ENCODE results near the gene PRC1.
"Not testable (repeated sequence)": the region's sequence is repeated elsewhere in the genome, so short reads cannot be mapped to it uniquely, and the experiment has no call there.

Gene PRC1, protein sequence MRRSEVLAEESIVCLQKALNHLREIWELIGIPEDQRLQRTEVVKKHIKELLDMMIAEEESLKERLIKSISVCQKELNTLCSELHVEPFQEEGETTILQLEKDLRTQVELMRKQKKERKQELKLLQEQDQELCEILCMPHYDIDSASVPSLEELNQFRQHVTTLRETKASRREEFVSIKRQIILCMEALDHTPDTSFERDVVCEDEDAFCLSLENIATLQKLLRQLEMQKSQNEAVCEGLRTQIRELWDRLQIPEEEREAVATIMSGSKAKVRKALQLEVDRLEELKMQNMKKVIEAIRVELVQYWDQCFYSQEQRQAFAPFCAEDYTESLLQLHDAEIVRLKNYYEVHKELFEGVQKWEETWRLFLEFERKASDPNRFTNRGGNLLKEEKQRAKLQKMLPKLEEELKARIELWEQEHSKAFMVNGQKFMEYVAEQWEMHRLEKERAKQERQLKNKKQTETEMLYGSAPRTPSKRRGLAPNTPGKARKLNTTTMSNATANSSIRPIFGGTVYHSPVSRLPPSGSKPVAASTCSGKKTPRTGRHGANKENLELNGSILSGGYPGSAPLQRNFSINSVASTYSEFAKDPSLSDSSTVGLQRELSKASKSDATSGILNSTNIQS

DNA sequence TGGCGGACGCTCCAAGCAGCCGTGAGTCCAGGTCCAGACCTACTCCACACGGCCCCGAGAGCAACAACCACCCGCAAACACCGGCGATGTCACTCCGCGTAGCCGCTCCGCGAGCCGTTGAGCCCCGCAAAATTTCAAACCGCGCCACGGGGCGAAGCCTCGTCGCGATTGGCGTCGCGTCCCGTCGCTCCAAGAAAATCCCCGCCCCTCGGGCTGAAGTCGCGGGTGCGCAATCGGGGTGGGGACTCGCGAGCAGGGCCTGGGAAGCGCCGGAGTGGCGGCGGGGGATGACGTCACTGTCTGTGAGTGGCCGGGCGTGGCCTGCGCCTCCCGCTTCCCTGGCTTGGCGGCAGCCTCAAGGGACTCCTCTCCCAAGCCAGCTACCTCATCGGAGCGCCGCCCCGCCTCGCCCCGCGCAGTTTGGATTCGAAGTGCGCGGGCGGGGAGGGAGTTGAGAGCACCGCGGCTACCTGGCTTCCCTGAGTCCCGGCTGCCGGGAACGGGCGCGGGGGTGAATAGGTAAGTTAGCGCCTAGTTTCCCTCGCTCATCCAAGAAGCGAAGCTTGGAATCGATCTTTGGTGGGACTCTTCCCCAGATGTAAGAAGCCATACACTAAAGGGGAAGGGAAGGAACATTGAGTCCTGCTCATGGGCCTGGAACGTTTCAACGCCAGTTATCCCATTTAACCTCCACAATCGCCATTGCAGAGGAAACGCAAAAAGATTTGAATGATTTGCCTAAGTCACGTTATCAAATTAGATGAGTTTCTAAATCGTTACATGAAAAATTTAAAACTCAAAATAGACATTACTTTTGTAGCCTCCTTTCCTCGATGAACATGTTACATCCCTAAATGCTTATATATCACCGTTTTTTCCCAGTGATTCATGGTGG is at the start of gene PRC1:
PRC1 (minus strand) TSS at position 119 of the 895 bp plus-strand sequence; CDS start at position 1, 118 bp downstream.
- peak; percentile 98 for DNase-seq (ENCODE audit: low read depth)

DNA sequence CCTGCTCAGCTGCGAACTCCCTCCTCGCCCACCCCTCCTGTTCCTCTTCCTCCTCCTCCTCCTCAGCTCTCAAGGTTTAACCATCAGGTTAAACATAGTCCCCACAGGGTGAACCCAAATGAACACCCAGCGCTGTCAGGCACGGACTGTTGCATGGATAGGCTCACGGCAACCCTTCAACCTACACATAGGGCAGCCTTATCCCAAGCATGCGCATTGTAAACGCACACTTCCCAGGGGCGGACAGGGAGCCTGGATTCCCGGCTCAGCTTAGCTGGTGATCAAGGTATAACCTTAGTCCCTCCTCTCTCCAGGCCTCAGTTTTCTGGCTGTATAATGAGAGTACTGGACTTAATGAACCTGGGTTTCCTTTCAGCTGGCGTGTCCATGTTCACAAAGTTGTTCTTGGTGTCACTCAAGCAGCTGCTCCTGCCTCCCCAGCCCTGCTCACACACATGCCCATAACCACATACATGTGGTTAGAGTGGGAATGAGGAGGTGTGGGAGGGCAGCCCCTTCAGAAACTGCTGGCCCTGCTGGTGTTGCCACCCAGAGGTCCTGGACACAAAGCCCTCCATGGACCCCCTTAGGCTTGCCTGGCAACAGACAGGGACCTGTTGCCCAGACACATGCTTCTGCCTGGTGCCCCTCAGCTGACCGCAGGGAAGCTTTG is 49.0 kb upstream of the PRC1 start:
- no peak for DNase-seq (ENCODE audit: low read depth)

DNA sequence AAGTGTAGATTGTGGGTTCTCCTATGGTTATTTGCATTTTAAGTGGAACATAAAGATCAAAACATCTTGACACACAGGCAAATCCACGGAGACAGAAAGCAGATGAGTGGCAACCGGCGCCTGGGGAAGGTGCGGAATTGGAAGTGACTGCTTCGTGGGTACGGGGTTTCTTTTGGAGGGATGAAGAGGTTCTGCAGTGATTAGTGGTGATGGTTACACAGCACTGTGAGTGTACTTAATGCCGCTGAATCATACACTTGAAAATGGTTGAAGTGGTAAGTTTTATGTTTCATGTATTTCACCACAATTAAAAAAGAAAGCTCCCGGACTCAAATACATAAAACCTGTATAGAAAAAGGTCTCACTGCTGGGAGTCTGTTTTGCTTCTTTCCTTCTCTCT is 46.5 kb upstream of the PRC1 start:
- no peak for DNase-seq (ENCODE audit: low read depth)

DNA sequence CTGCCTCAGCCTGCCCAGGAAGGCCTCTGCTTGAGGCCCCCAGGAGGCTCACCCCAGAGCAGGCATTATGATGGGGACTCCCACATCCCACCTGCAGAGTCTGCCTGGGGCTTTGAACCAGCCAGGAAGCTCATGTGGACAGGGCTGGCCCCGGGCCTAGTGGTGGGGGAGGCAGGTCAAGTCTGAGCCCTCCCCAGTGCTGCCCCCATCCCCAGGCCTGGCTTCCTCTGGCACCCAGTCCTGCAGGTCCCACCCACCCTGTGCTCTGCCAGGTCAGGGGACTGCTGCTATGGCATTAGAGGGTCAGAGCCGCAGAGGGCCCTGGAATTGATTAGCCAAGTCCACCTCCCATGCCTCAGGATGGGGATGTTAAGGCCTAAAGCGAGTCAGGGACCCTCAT is 45.7 kb upstream of the PRC1 start:
- no peak for DNase-seq (ENCODE audit: low read depth)

DNA sequence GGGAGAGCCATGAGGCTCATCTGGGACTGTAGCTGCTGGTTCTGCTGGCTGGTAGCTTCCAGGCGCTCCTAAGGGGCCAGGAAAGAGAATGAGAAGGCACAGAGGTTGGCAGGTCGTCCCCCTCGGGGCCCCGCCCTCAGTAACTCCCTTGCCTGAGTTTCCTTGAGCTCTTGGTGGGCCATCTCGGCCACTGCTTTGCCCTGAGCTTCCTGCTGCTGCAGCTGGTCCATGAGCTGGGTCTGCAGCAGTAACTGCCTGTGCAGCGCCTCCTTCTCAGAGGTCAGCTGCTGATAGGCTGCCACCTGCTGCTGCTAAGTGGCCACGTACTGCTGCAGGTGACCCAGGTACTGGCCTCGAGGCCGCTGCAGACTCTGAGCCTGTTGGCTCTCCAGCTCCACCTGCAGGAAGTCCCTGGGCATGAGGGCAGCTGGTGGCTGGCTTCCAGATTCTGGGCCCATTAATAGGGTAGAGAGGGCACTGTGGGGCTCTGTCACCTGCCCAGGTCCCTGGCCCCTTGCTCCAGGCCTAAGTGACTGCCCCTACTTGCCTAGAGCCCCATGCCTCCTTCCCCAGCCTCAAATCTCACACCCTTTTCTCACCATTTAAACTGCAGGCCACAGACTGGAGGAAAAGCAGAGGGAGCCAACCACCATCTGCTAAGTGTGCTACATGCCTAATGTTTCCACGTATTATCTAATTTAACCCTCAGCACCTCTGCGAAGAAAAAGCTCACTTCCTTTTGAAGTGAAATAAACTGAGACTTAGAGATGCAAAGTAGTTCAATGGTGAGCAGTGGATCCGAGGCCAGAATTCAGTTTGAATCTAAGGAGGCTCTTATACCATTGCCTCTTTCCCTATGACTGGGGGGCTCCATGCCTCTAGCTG is 38.8 kb upstream of the PRC1 start:
- DNase-seq (ENCODE audit: low read depth): peak; percentile 19

DNA sequence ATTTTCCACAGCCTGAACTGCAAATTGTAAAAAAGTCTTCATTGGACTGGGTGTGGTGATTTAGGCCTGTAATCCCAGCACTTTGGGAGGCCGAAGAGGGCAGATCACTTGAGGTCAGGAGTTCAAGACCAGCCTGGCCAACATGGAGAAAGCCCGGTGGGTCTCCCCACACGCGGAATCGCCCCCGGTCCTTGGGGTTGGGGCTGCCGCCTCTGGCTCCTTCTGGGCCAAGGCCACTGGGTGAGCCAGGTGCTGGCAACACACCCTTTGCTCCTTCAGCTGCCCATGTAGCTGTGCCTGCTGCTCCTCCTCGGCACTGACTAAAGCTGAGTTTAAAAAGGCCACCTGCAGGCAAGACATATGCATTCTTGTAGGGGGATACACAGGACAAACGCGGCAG is 37.5 kb upstream of the PRC1 start:
- no peak for DNase-seq (ENCODE audit: low read depth)

DNA sequence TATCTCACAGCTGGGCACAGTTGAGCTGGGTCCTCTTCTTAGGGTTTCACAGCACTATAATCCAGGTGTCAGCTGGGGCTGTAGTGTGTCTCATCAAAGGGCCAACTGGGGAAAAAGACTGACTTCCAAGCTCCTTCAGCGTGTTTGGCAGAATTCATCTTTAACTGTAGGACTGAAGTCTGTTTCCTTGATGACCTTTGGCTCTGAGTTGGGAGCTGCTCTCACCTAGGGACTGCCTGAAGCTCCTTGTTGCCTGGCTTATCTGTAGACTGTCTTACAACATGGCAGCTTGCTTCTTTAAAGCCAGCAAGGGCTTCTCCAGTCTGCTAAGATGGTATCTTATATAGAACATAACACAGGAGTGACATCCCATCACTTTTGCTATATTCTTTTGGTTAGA is 33.3 kb upstream of the PRC1 start:
- no peak for DNase-seq (ENCODE audit: low read depth)

DNA sequence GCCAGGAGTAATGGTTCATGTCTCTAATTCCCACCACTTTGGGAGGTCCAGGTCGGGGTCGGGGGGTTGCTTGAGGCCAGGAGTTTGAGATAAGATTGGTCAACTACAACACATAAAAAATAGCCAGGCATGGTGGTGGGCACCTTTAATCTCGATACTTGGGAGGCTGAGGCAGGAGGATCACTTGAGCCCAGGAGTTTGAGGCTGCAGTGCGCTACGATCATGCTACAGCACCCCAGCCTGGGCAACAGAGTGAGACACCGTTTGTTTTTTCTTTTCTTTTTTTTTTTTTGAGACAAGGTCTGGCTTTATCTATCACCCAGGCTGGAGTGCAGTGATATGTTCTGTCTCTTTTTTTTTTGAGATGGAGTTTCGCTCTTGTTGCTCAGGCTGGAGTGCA is 29.4 kb upstream of the PRC1 start:
- DNase-seq (ENCODE audit: low read depth): no peak

DNA sequence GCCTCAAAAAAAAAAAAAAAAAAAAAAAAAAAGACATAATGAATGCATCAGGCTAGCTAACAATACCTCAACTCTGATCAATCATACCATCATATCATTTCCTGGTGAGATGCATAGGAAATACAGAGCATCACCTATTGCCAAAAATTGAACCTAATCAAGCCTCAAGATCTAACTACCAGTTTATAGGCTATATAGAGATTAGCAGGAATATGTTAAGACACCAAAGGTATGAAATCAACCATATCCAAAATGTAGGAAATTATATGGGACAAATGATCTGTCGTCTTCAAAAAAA is 28.4 kb upstream of the PRC1 start:
- no peak for DNase-seq (ENCODE audit: low read depth)

DNA sequence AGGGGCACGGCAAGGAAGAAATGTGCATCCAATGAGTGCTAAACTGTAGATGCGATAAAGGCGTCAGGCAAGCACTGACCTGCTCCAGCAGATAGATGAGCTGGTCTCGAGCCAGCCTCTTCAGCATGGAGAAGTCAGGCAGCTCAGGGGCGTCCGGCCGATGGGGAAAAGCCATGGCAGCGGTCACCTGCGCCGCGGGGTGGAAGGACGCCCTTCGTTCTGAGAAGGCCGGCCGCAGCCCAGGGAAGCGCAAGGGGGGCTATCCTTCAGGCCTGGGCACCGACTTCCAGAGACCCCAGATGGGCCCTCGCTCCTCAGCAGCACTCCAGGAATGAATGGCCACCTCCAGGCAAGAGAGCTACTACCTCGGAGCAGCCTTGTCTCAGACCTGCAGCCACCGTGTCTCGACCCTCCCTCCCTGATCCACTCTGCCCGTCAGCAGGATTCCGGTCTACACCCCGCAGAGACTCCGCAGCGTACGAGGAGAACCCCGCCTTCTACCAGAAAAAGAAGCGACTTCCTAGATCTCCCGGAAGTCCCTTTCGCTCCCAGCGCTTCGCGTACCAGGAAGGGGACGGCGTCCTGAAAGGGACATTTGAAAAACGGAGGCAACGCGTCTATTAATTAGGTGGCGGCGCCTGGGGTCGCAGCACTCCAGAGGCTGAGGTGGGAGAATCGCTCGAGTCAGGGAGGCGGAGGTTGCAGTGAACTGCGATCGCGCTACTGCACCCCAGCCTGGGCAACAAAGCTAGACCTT is 27.9 kb upstream of the PRC1 start, which contains the start of gene VPS33B:
VPS33B (minus strand) TSS at position 520 of the 757 bp plus-strand sequence; CDS start at position 175, 345 bp downstream.
- DNase-seq (ENCODE audit: low read depth): peak; percentile 75

DNA sequence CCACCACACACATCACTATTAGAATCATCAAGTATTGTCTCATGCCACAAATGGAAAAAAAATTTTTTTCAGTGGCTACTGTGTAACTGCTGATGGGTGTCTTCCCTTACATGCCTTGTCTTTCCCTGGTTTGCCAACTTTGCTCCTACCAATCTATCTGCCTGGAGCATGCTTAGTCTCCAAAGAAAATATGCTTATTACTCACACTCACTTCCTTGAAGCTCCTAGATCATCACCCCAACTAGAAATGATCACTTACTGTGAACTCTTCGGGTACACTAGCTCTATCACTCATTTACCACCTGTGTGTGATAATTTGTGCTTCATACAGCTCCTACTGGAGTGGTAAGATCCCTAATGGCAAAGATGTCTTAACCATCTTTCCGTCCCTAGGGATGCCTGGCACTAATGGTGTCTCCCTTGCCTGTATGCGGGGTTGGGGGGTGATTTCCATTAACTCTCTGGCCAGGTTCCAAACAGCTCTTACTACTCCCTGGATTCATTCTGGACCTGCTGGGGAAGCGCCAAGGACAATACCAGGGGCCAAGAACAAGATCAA is 27.3 kb upstream of the PRC1 start:
- DNase-seq (ENCODE audit: low read depth): peak; percentile 24

DNA sequence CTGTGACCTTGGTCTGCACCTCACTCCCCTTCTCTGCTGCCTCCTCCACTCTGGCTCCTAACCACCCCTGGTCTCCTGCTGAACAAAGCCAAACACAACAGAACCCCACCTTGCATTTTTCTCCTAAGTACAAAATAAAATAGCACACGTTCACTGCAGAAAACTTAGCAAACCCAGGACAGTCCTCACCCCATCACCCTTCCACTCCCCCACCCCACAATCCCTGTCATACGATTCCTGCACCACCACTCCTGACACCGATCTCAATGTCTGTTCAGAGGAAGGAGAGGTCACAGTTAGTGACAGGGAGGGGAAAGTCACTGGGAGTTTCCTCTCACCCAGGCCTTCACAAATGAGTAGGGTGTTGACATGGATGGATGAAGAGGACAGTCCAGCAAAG is 23.8 kb upstream of the PRC1 start:
- DNase-seq (ENCODE audit: low read depth): no peak

DNA sequence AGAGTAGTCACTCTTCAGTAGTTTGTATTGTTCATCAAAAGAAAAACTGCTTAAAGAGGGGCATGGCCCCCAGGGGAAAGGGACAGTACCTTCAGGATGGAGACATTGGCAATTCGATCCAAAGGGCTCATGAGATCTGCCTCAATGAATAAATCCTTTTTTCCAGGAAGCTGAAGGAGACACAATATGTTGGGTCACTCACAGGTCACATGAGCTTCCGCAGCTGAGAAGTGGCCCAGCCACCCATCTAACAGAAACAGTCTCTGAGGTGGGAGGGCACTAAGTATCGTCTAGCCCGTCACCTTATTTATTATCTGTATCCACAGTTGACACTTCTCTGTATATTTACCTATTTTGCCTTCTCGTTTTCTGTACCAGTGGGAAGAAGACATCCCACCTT is 23.4 kb upstream of the PRC1 start:
- DNase-seq (ENCODE audit: low read depth): no peak

DNA sequence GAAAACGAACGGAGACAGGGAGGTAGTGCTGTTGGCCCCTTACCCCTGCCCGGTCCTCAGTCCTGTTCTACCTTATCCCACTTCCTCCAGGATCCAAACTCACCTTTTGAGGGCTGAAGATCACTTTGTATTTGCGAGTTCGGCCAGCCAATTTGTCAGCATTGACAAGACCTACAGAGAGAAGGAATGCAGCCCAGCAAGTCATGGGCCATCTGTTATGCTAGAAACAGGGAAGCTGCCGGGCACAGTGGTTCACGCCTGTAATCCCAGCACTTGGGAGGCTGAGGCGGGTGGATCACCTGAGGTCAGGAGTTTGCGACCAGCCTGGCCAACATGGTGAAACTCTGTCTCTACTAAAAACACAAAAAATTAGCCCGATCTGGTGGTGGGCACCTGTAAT is 19.4 kb upstream of the PRC1 start:
- DNase-seq (ENCODE audit: low read depth): not testable (repeated sequence)

DNA sequence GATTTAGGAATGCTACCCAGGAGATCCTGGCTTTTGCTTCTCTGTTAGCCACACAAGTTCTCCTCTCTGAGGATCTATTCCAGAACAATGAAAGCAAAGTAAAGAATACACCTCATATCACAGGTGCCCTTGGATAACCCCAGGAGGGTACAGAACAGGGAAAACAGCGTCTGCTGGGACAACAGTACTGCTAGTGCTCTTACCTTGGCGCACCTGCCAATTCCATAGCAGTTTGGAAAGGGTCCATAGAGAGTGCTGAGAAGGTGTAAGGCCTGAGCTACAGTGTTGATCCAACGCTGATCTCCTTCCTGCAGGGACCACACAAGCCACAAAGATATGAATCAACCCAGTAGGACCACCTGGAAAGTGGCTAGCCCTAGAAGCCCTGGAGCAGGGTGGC is 12.9 kb upstream of the PRC1 start:
- DNase-seq (ENCODE audit: low read depth): no peak

DNA sequence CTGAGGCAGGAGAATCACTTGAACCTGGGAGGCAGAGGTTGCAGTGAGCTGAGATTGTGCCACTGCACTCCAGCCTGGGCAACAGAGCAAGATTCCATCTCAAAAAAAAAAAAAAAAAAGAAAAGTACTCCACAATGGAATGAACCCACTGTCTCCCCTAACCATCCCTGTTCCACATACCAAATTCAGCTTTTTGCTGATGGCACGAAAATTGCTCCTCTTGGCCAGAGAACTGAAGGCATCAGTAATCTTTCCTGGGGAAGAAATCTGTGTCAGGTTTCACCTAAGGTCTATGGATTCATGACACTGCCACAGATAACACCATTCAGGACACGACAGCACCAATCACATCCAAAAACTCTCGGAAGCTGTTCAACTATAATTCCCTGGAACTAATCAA is 6.9 kb upstream of the PRC1 start:
- no peak for DNase-seq (ENCODE audit: low read depth)

DNA sequence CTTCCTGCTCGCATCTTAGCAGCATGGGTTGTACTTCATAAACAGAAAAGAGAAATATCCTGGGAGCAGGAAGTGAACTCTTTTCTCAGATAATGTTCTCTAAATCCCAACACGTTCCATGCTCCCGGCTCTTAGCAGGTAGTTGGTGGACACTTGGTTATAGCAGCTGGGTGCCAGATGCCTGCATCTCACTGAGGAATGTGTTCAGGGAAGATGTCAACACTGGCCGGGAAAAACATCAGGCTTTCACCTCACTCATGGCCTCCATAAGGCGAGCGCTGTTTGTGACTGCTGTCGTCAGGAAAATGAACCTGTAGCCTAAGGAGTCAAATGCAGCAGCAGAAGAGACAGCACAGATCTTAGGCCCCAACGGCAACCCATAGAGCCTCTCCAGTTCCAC is 4.4 kb upstream of the PRC1 start:
- DNase-seq (ENCODE audit: low read depth): no peak

DNA sequence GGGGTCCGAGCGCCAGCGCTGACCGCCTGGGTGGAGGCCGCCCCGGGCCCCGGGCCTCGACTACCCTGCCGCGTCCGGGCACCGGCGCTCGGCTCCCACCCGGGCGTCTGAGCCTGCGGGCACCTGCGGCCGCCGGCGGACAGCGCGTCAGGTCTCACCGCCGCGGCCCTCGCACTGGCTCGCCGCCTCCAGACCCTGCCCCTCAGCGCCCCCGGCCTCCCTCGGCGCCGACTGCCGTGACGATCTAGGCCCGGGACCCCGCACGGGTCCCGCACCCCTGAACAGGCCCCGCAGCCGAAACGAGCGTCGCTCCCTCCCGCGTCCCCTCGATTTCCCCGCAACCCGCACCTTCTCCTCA is 297 bp downstream of the PRC1 start:
- no peak for DNase-seq (ENCODE audit: low read depth)

DNA sequence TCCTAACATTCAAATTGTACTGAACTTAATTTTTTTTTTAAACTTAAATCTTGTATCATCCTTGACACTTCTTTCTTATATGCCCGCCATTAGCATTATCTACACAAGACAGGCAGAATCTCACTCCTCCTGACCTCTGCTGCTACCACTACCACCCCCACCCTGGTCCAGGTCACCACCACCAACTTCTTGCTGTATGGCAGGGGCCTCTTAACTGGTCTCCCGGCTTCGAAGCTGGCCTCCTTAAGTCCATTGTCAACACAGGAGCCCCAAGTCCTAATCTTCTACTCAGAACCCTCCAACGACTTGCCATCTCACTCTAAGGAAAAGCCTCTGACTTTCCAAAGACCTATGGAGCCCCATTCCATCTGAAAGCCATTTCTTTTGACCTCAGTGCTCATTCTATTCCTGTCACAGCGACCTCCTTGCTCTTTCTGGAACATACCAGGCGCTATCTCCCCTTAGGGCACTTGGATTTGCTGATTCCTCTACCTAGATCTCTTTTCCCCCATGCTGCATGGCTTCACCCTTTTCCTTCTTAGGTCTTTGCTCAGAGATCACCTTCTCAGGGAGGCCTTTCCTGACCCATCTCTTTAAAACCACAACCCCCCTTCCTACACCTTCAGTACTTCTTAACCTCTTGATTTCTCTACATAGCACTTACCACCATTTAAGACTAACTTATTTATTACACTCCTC is 2.6 kb downstream of the PRC1 start:
- no peak for DNase-seq (ENCODE audit: low read depth)

DNA sequence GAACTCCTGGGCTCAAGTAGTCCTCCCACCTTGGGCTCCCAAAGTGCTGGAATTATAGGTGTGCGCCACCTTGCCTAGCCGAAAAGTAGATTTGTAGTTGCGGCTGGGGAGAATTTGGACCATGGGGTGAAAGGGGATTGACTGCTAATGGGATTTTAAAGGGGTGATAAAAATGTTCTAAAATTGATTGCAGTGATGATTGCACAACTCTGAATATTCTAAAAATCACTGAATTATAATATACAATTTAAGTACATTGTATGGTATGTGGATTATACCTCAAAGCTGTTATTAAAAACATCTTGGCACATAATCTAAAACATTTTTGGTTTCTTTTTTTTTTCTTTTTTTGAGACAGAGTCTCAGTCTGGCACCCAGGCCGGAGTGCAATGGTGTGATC is 3.9 kb downstream of the PRC1 start:
- DNase-seq (ENCODE audit: low read depth): no peak

Measured in iris pigment epithelial cell (primary cell).